Loucy (cell line): ENCODE data around the gene FCHSD2.

Source experiments
- CTCF ChIP-seq: fragments of 200-600 bp; sonication (generic); conservative IDR thresholded peaks from 2 replicates; pipeline ENCODE4 v1.5.1; 2014; ENCODE audit warnings: mild to moderate bottlenecking, antibody characterized with exemption, low read length
- EZH2phosphoT487 ChIP-seq: fragments of 200-600 bp; IDR thresholded peaks from 2 replicates; pipeline ENCODE4 v1.6.1; 2018; ENCODE audit warnings: antibody characterized with exemption, mild to moderate bottlenecking, moderate library complexity, borderline replicate concordance

GRCh38 chr11:73141031-73141308, 1.1 kb downstream of the FCHSD2 start:
- TF ChIP-seq CTCF (no peak), EZH2phosphoT487 (no peak)
